HG03280 (cell line): ENCODE data around the gene TMEM185B.

ENCODE experiments used
- ATAC-seq: cut with Tn5 transposase; IDR thresholded peaks from one replicate; pipeline ENCODE4 v1.9.1; 2021; ENCODE audit warnings: mild to moderate bottlenecking, moderate library complexity; ENCODE audit not compliant: unreplicated experiment

Gene TMEM185B

GRCh38 chr2:120252225-120253020 lies 29.2 kb upstream of the TMEM185B start, which contains the start of gene RALB:
RALB (plus strand) TSS chr2:120252852; CDS start chr2:120278665, 25,813 bp downstream.
- ATAC-seq: peak; percentile 95

DNA sequence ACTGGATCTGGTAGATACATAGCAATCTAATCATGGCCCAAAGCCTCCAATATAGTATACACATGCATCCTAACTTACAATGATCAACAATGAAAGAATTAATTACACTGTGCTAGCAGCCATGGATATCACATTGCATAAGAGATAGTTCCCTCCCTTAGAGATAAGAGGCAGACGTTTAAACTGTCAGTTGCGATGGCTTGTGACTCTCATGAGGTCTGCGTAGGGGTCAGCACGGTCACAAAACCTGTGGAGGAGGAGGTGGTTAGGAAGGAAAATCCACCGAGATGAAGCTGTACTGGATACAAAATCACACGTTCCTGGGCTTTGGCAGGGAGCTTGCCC lies 28.7 kb upstream of the TMEM185B start:
- no peak for ATAC-seq

DNA sequence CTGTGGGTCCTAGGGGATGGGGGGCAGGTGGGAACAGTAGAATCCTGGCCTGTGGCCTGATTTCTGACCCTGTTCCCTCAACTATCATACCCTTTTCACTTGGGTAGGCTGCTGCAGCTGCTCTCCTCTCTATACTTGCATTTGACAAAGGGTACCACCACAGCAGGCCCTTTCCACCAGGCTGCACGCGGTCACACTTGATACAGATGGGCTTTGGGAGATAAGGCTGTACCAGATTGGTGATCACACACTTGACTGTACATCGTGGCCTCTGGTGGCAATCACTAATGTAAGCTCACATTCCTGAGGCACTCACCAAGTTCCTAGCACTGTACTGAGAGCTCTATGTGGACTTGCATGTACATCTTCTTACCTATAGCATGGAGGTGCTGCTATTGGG lies 27.9 kb upstream of the TMEM185B start:
- no peak for ATAC-seq

- no peak for ATAC-seq
Observed at GRCh38 chr2:120250640-120251039, 27.4 kb upstream of the TMEM185B start.

DNA sequence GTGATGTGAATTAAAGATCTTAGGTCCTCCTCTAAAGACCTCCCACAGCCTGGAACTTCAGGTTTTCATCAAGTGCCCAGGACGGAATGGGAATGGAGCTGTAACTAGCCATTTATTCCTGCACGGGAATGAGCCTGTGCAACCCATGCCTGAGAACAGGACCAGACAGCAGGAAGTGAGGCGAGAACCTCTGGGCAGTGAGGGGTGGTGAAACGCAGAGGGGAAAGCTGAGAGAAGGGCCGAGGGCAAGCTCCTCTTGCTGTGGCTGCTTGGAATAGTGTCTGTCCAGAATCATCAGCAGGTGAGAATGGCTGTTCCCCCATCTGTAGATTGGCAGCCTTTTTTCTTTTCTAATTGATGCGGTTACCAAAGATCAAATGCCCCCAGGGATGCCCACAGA lies 24.7 kb upstream of the TMEM185B start:
- no peak for ATAC-seq

GRCh38 chr2:120246546-120247300 lies 23.5 kb upstream of the TMEM185B start:
- no peak for ATAC-seq

- no peak for ATAC-seq
Observed at GRCh38 chr2:120245520-120246332, 22.5 kb upstream of the TMEM185B start.

DNA sequence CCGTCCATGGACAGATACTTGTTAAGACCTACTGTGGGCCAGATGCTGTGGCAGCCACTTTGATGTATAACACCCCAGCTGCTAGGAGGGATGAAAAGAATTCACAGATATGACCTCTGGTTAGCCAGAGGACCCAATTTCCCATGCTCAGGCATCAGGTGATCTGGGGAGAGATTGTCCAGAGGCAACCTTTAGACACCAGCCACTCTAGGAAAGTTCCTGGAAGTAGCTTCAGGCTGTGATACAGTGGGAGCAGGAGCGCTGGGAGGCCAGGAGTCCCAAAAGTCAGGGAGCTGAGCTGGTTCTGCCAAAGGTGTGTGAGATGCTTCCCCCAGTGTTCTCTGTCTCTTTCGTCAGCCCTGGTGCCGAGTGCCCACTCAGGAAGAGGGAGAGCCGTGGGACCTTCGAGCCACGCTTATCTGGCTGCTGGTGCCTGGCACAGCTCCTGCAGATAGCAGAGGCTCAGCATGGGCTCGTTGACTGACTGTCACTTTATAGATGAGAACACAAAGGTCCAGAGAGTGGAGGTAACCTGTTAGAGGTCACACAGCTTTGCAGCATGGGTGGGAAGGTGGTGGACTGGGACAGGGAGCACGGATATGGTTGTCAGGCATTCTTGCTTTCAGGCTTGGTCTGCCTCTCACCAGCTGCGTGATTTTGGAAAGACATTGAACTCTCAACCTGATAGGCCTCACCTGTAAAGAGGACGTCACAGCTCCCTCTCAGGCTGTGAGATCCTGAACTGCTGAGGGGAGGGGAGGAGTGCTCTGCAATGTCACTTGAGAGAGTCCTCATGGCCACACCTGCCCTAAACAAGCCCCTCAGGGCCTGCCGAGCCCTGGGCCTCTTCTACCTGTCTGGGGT lies 21.7 kb upstream of the TMEM185B start:
- ATAC-seq: no peak

GRCh38 chr2:120243875-120244553 lies 20.8 kb upstream of the TMEM185B start:
- no peak for ATAC-seq

DNA sequence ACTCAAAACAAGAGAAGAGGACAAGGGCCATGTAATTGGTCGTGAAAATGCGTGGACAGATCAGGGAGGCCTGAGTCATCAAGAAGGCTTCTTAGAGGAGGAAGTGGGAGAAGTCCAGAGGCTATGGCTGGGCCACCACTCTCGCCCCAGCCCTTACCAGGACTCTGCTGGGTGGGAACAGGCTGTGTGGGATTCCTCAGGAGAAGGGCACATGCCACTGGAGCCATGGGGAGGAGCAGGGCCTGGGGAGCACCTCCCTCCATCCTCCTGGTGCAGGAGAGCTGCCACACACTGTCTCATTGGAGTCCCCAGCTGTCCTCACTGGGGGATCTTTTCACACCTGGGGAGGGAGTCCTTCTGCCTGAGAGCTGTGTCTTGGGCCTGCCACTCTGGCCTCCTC lies 20.0 kb upstream of the TMEM185B start:
- ATAC-seq: no peak

DNA sequence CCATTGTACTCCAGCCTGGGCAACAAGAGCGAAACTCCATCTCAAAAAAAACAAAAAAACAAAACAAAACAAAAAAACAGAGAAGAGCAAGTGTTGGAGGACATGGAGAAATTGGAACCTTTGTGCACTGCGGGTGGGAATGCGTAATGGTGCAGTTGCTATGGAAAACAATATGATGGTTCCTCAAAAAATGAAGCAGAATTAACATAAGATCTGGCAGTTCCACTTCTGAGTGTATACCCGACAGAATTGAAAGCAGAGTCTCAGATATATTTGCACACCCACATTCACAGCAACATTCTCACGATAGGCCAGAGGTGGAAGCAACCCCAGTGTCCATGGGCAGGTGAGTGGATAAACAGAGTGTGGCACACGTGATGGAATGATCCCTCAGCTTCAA lies 18.5 kb upstream of the TMEM185B start:
- no peak for ATAC-seq

DNA sequence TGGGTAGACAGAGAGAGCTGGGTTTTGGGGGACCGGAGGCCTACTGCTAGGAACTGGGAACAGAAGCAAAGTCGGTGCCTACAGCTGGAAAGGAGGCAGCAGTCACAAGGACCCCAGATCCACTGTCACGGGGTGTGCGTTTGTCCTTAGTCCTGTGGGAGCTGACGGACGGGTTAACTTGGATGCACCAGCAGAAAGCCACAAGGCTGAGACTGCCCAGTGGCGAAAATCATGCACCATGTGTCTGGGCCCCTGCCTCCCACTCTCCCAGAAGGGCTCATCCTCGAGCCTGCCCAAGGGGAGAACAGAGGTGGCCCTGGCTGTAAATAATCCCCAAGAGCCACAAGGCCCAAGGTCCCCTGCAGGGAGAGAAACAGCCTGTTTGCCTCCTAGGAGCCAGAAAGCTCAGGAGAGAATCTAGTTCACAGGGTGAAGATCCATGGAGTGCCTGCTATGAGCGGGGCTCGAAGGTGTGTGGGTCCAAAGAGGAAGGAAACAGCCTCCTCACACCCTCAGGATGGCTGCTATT lies 17.8 kb upstream of the TMEM185B start:
- ATAC-seq: no peak

GRCh38 chr2:120239488-120240287 lies 16.5 kb upstream of the TMEM185B start:
- no peak for ATAC-seq

DNA sequence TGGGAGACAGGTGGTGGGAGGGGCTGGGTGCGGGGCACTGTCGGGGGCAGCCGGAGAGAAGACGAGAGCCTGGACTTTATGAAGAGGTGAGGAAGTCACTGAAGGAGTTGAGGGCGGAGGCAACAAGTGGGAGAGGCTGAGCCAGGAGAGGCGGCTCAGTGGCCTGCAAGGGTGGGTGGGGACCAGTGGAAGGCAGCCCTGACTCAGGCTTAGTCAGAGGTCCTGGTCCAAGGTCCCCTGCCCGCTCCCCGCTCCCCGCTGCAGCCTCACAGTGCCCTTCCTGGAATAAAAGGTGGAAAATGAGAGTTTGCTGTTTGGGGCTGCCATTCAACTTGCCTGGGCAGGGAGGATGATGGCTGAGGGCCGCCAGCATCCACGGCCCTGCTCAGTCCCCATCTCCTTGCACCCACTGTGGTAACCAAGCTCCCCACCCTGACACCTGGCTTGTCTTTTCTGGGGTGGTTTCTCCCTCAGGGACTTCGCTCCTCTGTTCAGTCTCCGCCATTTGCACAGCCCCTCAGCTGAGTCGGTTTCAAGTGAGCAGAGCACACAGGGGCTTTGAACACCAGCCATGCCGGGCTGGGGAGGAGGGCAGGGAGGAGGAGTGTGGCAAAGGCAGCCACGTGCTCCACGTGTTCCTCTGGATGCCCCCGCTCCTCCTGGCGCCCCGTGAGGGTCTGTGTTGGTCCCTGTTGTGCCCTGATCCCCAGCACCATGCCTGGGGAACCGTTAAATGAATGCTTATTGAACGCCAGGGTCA lies 15.7 kb upstream of the TMEM185B start:
- ATAC-seq: no peak

GRCh38 chr2:120237491-120237902 lies 14.3 kb upstream of the TMEM185B start:
- no peak for ATAC-seq

GRCh38 chr2:120236791-120237190 lies 13.6 kb upstream of the TMEM185B start:
- ATAC-seq: no peak

GRCh38 chr2:120236316-120236715 lies 13.1 kb upstream of the TMEM185B start:
- no peak for ATAC-seq

- no peak for ATAC-seq
Observed at GRCh38 chr2:120235681-120236080, 12.5 kb upstream of the TMEM185B start.
